DND-41 (cell line): ENCODE data around the gene ERGIC1.

Experiments
- ATAC-seq: fragments of 200-7000 bp; cut with Tn5 transposase; 3 replicates; pipeline ENCODE4 v1.9.1; 2021; ENCODE audit warnings: low read depth; ENCODE audit not compliant: insufficient read depth
- DNase-seq: peaks from one replicate; pipeline ENCODE4 v3.0.0-alpha.2; 2020
- H2AFZ ChIP-seq: 2 replicates; pipeline ENCODE4 v1.6.0; 2012; ENCODE audit warnings: low read depth, low read length
- H3K27ac ChIP-seq: 2 replicates; pipeline ENCODE4 v1.5.1; 2012; ENCODE audit warnings: low read length, inconsistent platforms
- H3K27me3 ChIP-seq: fragments of 200-600 bp; sonication (generic); 2 replicates; pipeline ENCODE4 v1.6.0; 2012; ENCODE audit warnings: low read length, mild to moderate bottlenecking, inconsistent platforms; ENCODE audit not compliant: insufficient read depth, poor library complexity
- H3K36me3 ChIP-seq: 2 replicates; pipeline ENCODE4 v1.5.1; 2012; ENCODE audit warnings: low read length, inconsistent platforms; ENCODE audit not compliant: insufficient read depth
- H3K4me1 ChIP-seq: 2 replicates; pipeline ENCODE4 v1.5.1; 2012; ENCODE audit warnings: mild to moderate bottlenecking, low read length; ENCODE audit not compliant: insufficient read depth
- H3K4me2 ChIP-seq: 2 replicates; pipeline ENCODE4 v1.6.0; 2012; ENCODE audit warnings: mild to moderate bottlenecking, moderate library complexity, low read length, inconsistent platforms; ENCODE audit not compliant: insufficient read depth
- H3K4me3 ChIP-seq, 2 experiments: fragments of 200-600 bp in 1 of 2; shearing (Covaris generic) in 1 of 2; 2 replicates each; pipeline ENCODE4 v1.5.1; 2012 to 2016; ENCODE audit warnings: inconsistent platforms in 2 of 2, low read length in 2 of 2, mild to moderate bottlenecking in 2 of 2, low read depth in 1 of 2, moderate library complexity in 1 of 2
- H3K79me2 ChIP-seq: 2 replicates; pipeline ENCODE4 v1.6.0; 2012; ENCODE audit warnings: low read length, inconsistent platforms; ENCODE audit not compliant: insufficient read depth
- H3K9ac ChIP-seq: 2 replicates; pipeline ENCODE4 v1.6.0; 2012; ENCODE audit warnings: low read depth, mild to moderate bottlenecking, inconsistent platforms, low read length, moderate library complexity
- H3K9me3 ChIP-seq: 2 replicates; pipeline ENCODE4 v1.5.1; 2012; ENCODE audit warnings: low read length, moderate library complexity, mild to moderate bottlenecking, inconsistent platforms; ENCODE audit not compliant: insufficient read depth, severe bottlenecking
- H4K20me1 ChIP-seq: 2 replicates; pipeline ENCODE4 v1.6.0; 2012; ENCODE audit warnings: low read length; ENCODE audit not compliant: insufficient read depth
- CTCF ChIP-seq: IDR thresholded peaks from 2 replicates; pipeline ENCODE4 v1.5.1; 2012; ENCODE audit warnings: borderline replicate concordance, low read length, moderate library complexity, mild to moderate bottlenecking; ENCODE audit not compliant: poor library complexity, severe bottlenecking; ENCODE audit errors: extremely low read depth
- EZH2 ChIP-seq: IDR thresholded peaks from 3 replicates; pipeline ENCODE4 v1.6.1; 2012; ENCODE audit warnings: borderline replicate concordance, low read depth, mild to moderate bottlenecking, moderate library complexity, low read length, inconsistent platforms; ENCODE audit not compliant: severe bottlenecking

Gene ERGIC1

GRCh38 chr5:172973931-172974330 is 139.9 kb downstream of the ERGIC1 start:
- H2AFZ ChIP-seq: no peak overlapping the region
- H3K9ac ChIP-seq: no peak overlapping the region
- no peaks in the 10 kb centered on the region for H3K79me2 ChIP-seq
- H4K20me1 ChIP-seq: no peaks in the 10 kb centered on the region
- peaks cover 13% of the 10 kb centered on the region for H3K36me3 ChIP-seq
- no peak overlapping the region for H3K4me3 ChIP-seq
- TF ChIP-seq EZH2: no peak
- no peak for TF ChIP-seq CTCF
- no peaks in the 10 kb centered on the region for H3K4me1 ChIP-seq
- DNase-seq (no peak), ATAC-seq (no peak)
- no peak overlapping the region for H3K27ac ChIP-seq
- H3K4me2 ChIP-seq: no peak overlapping the region
- no peaks in the 10 kb centered on the region for H3K9me3 ChIP-seq
- H3K27me3 ChIP-seq: no peaks in the 10 kb centered on the region

DNA sequence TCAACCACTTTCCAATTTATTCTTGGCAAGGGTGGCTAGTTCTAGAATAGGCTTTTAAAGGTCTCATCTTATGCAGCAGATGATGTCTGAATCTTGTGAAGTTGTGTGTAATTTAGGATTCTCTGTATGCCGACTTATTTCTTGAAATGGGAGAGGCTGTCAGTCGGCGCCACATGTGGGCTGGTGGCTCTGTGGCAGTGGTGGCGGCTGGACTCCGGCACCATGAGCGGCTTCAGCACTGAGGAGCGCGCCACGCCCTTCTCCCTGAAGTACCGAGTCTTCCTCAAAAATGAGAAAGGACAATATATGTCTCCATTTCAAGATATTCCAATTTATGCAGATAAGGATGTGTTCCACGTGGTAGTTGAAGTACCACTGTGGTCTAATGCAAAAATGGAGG is 141.2 kb downstream of the ERGIC1 start:
- no peak overlapping the region for H3K4me3 ChIP-seq
- H3K9ac ChIP-seq: no peak overlapping the region
- no peaks in the 10 kb centered on the region for H3K27me3 ChIP-seq
- H2AFZ ChIP-seq: no peak overlapping the region
- no peak overlapping the region for H3K27ac ChIP-seq
- no peaks in the 10 kb centered on the region for H3K4me1 ChIP-seq
- ATAC-seq: no peak
- DNase-seq: no peak
- TF ChIP-seq EZH2 (no peak), CTCF (no peak)
- H3K36me3 ChIP-seq: peaks cover 1% of the 10 kb centered on the region; the same call in 1 of the 2 replicates
- H3K9me3 ChIP-seq: no peaks in the 10 kb centered on the region
- H4K20me1 ChIP-seq: no peaks in the 10 kb centered on the region
- H3K79me2 ChIP-seq: no peaks in the 10 kb centered on the region
- H3K4me2 ChIP-seq: no peak overlapping the region

DNA sequence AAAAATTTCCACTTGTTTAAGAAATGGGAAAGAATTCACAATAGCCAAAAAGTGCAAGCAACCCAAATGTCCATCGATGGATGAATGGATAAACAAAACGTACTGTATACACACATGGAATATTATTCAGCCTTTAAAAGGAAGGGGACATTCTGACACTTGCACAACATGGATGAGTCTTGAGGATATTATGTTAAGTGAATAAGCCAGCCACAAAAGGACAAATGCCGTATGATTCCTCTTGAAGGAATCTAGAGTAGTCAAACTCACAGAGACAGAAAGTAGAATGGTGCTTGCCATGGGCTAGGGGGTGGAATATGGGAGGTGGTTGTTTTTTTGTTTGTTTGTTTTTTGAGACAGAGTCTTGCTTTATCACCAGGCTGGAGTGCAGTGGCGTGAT is 145.7 kb downstream of the ERGIC1 start:
- no peak overlapping the region for H2AFZ ChIP-seq
- no peak overlapping the region for H3K27ac ChIP-seq
- H3K36me3 ChIP-seq: no peaks in the 10 kb centered on the region; the same call in 1 of the 2 replicates
- H3K4me3 ChIP-seq: no peak overlapping the region
- TF ChIP-seq EZH2: no peak
- H3K79me2 ChIP-seq: peaks cover 16% of the 10 kb centered on the region
- no peak overlapping the region for H3K9ac ChIP-seq
- H3K4me1 ChIP-seq: peaks cover 14% of the 10 kb centered on the region
- no peaks in the 10 kb centered on the region for H3K9me3 ChIP-seq
- no peaks in the 10 kb centered on the region for H3K27me3 ChIP-seq
- no peaks in the 10 kb centered on the region for H4K20me1 ChIP-seq
- DNase-seq: no peak
- H3K4me2 ChIP-seq: no peak overlapping the region
- no peak for ATAC-seq

DNA sequence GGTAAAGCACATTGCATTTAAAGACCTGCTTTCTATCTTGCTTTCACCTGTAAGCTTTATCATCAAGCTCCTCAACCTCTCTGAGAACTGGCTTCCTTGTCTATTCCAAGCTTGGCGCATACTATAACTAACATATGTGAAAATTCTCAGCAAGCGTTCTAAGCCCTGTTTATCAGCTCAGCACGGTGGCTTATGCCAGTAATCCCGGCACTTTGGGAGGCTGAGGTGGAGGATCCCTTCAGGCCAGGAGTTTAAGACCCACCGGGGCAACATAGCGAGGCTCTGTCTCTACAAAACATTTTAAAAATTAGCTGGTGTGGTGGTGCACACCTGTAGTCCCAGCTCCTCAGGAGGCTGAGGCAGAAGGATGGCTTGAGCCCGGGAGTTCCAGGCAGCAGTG is 147.9 kb downstream of the ERGIC1 start:
- Histone ChIP-seq H3K27ac (no peak overlapping the region), H2AFZ (no peak overlapping the region), H3K36me3 (peaks cover 16% of the 10 kb centered on the region), H3K4me3 (no peak overlapping the region), H3K27me3 (no peaks in the 10 kb centered on the region), H3K79me2 (peaks cover 35% of the 10 kb centered on the region), H3K4me2 (no peak overlapping the region), H3K9me3 (no peaks in the 10 kb centered on the region), H3K4me1 (peaks cover 34% of the 10 kb centered on the region), H4K20me1 (peaks cover 14% of the 10 kb centered on the region), H3K9ac (no peak overlapping the region)
- no peak for DNase-seq
- no peak for ATAC-seq
- no peak for TF ChIP-seq EZH2
- no peak for TF ChIP-seq CTCF
